NCI-H2196 (cell line): Measurements from ENCODE around the gene TAF5L.
"Not testable (repeated sequence)": the region's sequence is repeated elsewhere in the genome, so short reads cannot be mapped to it uniquely, and the experiment has no call there.

Experiments used
- DNase-seq: peaks from one replicate; lab custom pipeline; 2025; ENCODE audit not compliant: unreplicated experiment; lab: John Stamatoyannopoulos, UW

Gene TAF5L

DNA sequence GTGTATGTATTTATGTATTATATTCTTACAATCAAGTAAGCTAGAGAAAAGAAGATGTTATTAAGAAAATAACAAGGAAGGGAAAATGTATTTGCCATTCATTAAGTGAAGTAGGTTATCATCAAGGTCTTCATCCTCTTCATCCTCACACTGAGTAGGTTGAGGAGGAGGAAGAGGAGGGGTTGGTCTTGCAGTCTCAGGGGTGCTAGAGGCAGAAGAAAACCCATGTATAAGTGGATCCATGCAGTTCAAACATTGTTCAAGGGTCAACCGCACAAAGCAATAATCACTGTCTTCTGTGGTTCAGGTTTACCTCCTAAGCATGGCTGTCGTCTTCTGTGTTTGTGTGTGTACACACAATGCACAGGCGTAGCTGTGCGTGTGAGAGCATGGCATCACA lies 17.0 kb upstream of the TAF5L start:
- DNase-seq: no peak

- DNase-seq: no peak
These were observed 16.5 kb upstream of the TAF5L start for GRCh38 chr1:229642376-229642775.

GRCh38 chr1:229641306-229641705 lies 15.4 kb upstream of the TAF5L start:
- DNase-seq: no peak

DNA sequence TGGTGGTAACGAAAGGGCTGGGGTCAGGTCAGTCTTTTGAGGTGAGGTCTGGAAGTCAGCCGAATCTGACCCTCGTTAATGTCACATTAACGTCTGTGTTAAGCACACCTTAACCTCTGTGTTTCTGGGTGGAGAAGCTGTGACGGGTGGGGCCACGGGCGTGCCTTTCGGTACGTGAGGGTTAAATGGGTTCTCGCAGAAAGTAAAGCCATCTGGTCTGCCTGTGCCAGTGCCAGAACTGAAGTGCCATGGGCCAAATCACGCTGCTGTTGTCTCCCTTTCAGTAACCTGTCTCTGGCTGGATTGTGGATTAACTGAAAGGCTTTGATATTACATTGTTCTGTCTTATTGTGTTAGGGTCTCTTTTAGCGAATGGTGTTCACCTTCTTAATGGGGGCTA lies 14.5 kb upstream of the TAF5L start:
- no peak for DNase-seq

- DNase-seq: no peak
These were observed 11.8 kb upstream of the TAF5L start for GRCh38 chr1:229637746-229638145.

- no peak for DNase-seq
These were observed 10.1 kb upstream of the TAF5L start for GRCh38 chr1:229636042-229636441.

- DNase-seq: no peak
These were observed 6.0 kb upstream of the TAF5L start for GRCh38 chr1:229631966-229632365.

DNA sequence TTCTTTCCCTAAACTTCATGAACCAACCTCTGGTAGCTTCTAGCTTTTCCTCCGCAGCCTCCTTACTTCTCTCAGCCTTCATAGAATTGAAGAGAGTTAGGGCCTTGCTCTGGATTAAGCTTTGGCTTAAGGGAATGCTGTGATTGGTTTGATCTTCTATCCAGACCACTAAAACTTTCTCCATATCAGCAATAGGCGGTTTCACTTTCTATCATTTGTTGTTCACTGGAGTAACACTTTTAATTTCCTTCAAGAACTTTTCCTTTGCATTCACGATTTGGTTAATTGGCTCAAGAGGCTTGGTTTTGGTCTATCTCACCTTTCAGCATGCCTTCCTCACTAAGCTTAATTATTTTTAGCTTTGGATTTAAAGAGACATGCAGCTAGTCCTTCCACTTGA lies 5.2 kb upstream of the TAF5L start:
- DNase-seq: no peak

DNA sequence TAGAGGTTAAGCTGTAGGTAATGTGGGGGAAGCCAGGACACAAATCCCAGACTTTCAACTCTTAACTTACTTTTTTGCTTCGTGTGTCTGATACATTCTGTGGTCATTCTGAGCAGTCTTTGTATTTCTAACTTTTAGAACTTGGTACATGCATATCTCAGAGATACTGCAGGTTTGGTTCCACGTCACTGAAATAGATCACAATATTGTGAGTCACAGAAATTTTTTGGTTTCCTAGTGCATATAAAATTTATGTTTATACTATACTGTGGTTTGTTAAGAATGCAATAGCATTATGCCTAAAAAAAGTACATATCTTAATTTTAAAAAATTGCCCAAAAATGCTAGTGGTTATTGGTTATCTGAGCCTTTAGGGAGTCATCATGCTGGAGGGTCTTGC lies 3.3 kb upstream of the TAF5L start:
- DNase-seq: no peak

GRCh38 chr1:229627003-229627402 lies 1.1 kb upstream of the TAF5L start:
- no peak for DNase-seq

GRCh38 chr1:229625071-229625914 lies 629 bp downstream of the TAF5L start:
- DNase-seq: peak; percentile 60

DNA sequence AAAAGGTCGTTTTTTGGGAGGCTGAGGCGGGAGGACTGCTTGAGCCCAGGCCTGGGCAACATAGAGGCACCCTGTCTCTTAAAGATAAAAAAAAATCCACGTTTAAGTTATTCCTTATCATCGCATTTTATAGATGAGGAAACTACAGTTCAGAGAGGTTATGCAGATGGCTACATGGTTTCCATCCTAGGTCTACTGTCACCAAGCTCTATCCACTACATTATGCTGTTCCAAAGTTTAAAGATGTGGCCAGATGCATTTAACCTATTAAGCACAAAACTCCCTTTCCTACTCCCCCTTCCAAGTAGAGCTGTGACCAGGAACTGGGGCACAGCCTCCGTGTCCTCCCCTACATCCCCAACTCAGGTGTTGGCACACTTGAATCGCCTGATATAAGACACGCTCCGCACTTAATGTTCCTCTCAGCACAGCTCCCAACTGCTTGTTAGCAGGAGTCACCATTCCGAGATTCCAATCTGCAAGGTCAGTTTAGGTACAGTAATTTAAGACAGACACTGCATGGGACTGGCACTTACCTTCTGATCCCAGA lies 1.3 kb downstream of the TAF5L start:
- DNase-seq: no peak

- DNase-seq: no peak
These were observed 2.1 kb downstream of the TAF5L start for GRCh38 chr1:229623838-229624237.

DNA sequence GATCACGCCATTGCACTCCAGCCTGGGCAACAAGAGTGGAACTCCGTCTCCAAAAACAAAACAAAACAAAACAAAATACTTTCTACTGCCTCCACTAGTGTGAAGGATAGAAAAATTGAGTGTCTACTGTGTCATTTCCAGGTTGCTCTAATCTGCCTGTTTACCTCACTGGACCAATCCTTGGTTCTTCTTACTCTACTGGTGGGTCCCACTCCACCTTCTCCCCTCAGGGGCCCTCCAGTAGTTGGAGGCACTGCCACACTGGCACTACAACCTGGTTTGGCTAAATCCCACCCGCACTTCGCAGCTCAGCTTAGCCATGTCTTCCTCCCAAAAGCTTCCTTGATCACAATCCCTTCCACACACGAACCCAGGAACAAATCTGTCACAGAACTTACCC lies 2.7 kb downstream of the TAF5L start:
- DNase-seq: no peak

GRCh38 chr1:229622641-229623120 lies 3.2 kb downstream of the TAF5L start:
- DNase-seq: not testable (repeated sequence)

DNA sequence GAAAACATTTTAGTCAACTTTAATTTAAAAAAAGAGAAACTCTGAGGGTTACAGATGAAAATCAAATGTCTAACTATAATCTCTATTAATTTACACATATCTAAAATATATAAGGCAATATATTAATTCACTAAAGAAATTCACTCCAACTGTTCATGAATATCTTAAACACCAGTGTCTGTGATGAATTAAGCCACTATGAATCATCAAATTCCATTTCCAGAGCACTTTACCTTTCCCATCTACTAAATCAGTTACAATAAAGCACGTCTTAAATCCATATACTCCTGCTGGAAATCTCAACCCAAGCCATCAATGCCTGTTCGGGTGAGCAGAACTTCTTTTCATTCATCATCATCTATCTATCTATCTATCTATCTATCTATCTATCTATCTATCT lies 4.3 kb downstream of the TAF5L start:
- DNase-seq: no peak

- DNase-seq: no peak
These were observed 5.0 kb downstream of the TAF5L start for GRCh38 chr1:229620876-229621275.

DNA sequence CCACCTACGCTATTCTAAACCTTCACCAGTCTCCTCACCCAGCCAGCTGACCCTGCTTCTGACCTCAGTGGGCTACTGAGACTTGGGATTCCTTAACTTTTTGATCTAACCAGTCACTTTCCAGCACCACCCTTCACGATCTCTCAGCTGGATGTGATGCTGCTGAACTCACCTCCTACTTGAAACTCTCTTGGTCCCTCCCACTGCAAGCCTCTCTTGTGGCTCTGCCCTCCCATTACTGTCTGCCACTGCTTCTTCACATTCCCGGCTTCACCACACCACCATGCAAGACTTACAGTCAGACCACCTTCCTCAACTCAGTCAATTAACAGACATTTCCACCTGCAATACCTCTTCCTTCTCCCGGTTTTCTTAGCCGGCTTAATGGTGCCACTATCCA lies 6.3 kb downstream of the TAF5L start:
- no peak for DNase-seq

GRCh38 chr1:229619002-229619401 lies 6.9 kb downstream of the TAF5L start:
- DNase-seq: no peak

GRCh38 chr1:229617351-229618100 lies 8.4 kb downstream of the TAF5L start:
- no peak for DNase-seq

DNA sequence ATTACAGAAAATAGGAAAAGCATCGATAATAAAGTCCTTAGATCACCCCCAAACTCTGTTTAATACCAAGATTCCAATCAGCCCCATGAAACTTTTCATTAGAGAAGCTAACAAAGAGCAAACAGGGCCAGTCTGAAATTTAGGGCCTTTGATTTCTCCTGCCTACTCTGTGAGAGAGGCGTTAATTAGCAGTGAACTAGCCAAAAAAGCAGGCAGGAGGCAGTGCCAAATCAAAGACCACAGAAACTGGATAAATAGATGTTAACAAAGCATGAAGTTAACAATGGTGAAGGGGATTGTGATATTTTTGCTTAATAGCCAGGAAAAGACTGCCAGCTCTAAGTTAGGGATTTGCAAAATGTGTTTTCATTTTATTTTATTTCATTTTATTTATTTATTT lies 11.2 kb downstream of the TAF5L start:
- no peak for DNase-seq

DNA sequence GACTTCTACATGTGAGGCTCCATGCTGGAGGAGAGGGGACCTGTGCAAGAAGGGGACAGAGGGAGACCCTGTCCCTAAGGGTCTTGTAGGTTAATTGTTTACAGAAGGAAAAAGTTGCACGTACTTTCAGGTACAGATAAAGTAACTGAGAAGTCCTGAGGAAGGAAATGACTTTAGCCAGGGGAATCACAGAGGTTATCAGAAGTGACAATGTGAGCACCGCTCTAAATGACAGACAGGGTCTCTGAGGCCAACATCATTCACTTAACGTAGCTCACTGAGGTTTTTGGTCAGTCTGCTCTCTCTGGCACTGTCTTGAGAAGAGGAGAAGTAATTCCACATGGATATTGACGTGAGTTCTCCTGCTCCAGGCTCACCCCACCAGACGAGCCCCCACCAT lies 12.0 kb downstream of the TAF5L start:
- DNase-seq: no peak
